ENCODE results near the gene SIDT2.

SIDT2 gene

GRCh38 chr11:117220568-117220967 lies 42.0 kb downstream of the SIDT2 start:
- H3F3A ChIP-seq (ENCODE audit: insufficient read depth, low read length) = no peaks in the 10 kb centered on the region
- no peak overlapping the region for H3K27ac ChIP-seq (ENCODE audit: low read depth, low read length, poor library complexity, severe bottlenecking)
- H2AFZ ChIP-seq (ENCODE audit: low read length) = no peak overlapping the region
- no peaks in the 10 kb centered on the region for H3K4me1 ChIP-seq (ENCODE audit: insufficient read depth, low read length, severe bottlenecking)
- no peaks in the 10 kb centered on the region for H3K79me2 ChIP-seq (ENCODE audit: insufficient read depth, low read length)
- H3K4me2 ChIP-seq (ENCODE audit: low read length) = no peak overlapping the region
- no peak for TF ChIP-seq EZH2 (IDR thresholded peaks at IDR 0.05; ENCODE audit: borderline replicate concordance, low read length)
- no peak for TF ChIP-seq CTCF (IDR thresholded peaks at IDR 0.05; ENCODE audit: low read length)
- no peak overlapping the region for H3K4me3 ChIP-seq (ENCODE audit: low read depth, low read length, poor library complexity, severe bottlenecking)
- peaks cover 66% of the 10 kb centered on the region for H3K36me3 ChIP-seq (ENCODE audit: insufficient read depth, low read length)
- H4K20me1 ChIP-seq (ENCODE audit: insufficient read depth, low read length) = no peaks in the 10 kb centered on the region
- H3K9ac ChIP-seq (ENCODE audit: low read length) = no peak overlapping the region
- H3K9me2 ChIP-seq (ENCODE audit: low read depth, low read length) = no peaks in the 10 kb centered on the region
- no peaks in the 10 kb centered on the region for H3K9me3 ChIP-seq (ENCODE audit: low read length)
- no peaks in the 10 kb centered on the region for H3K27me3 ChIP-seq (ENCODE audit: insufficient read depth, low read length)

GRCh38 chr11:117220999-117221774 lies 42.6 kb downstream of the SIDT2 start:
- Histone ChIP-seq H3K4me2 (ENCODE audit: low read length) (no peak overlapping the region), H3K27ac (ENCODE audit: low read depth, low read length, poor library complexity, severe bottlenecking) (no peak overlapping the region), H2AFZ (ENCODE audit: low read length) (no peak overlapping the region), H3K27me3 (ENCODE audit: insufficient read depth, low read length) (no peaks in the 10 kb centered on the region), H3K79me2 (ENCODE audit: insufficient read depth, low read length) (no peaks in the 10 kb centered on the region), H3K4me3 (ENCODE audit: low read depth, low read length, poor library complexity, severe bottlenecking) (no peak overlapping the region), H3K36me3 (ENCODE audit: insufficient read depth, low read length) (peaks cover 70% of the 10 kb centered on the region), H3K4me1 (ENCODE audit: insufficient read depth, low read length, severe bottlenecking) (no peaks in the 10 kb centered on the region), H3K9me2 (ENCODE audit: low read depth, low read length) (no peaks in the 10 kb centered on the region), H3K9ac (ENCODE audit: low read length) (no peak overlapping the region), H3K9me3 (ENCODE audit: low read length) (no peaks in the 10 kb centered on the region), H4K20me1 (ENCODE audit: insufficient read depth, low read length) (no peaks in the 10 kb centered on the region), H3F3A (ENCODE audit: insufficient read depth, low read length) (no peaks in the 10 kb centered on the region)
- TF ChIP-seq CTCF (IDR thresholded peaks at IDR 0.05; ENCODE audit: low read length) = no peak
- no peak for TF ChIP-seq EZH2 (IDR thresholded peaks at IDR 0.05; ENCODE audit: borderline replicate concordance, low read length)

DNA sequence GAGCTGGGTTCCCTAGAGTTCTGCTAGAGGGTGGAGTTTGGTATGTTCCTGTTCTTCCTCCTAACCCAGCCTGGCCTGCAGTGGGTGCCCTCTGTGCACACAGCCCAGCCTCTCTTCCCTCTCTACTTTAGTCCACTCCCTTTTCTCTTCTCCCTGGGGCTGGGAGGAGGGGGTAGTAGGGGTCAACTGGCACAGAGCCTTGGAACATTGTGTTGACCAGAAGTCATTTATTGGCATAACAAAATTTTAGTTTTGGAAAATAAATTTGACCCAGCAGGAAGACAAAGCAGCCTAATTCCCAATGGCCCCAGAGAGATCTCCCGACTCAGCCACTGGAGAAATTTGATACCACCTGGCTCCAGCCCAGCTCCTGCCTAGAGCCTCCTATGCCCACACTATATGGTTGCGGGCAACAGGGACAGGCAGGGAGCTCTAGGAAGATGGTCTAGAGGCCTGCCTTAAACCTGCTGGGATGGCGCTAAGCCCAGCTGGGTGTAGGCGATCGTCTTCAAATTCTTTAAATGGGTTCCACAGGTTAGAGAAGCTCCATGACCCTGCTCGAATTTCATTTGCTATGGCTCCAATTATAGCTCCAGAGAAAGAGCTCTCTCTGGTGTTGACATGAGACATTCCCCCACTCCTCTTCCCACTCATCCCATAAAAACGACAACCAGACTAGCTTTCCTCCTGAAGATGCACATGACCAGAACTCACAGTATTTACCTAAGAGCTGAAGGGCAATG lies 43.4 kb downstream of the SIDT2 start:
- Histone ChIP-seq H3F3A (ENCODE audit: insufficient read depth, low read length) (no peaks in the 10 kb centered on the region), H3K36me3 (ENCODE audit: insufficient read depth, low read length) (peaks cover 70% of the 10 kb centered on the region), H3K9ac (ENCODE audit: low read length) (no peak overlapping the region), H3K79me2 (ENCODE audit: insufficient read depth, low read length) (no peaks in the 10 kb centered on the region), H3K9me2 (ENCODE audit: low read depth, low read length) (no peaks in the 10 kb centered on the region), H3K4me1 (ENCODE audit: insufficient read depth, low read length, severe bottlenecking) (no peaks in the 10 kb centered on the region), H2AFZ (ENCODE audit: low read length) (no peak overlapping the region), H3K4me3 (ENCODE audit: low read depth, low read length, poor library complexity, severe bottlenecking) (no peak overlapping the region), H3K27me3 (ENCODE audit: insufficient read depth, low read length) (no peaks in the 10 kb centered on the region), H3K27ac (ENCODE audit: low read depth, low read length, poor library complexity, severe bottlenecking) (no peak overlapping the region), H3K9me3 (ENCODE audit: low read length) (no peaks in the 10 kb centered on the region), H4K20me1 (ENCODE audit: insufficient read depth, low read length) (no peaks in the 10 kb centered on the region), H3K4me2 (ENCODE audit: low read length) (no peak overlapping the region)
- TF ChIP-seq CTCF (IDR thresholded peaks at IDR 0.05; ENCODE audit: low read length) = no peak
- no peak for TF ChIP-seq EZH2 (IDR thresholded peaks at IDR 0.05; ENCODE audit: borderline replicate concordance, low read length)

Measured in OCI-LY1 (cell line).